Hindlimb muscle (tissue), 1 donor: ENCODE data around the gene EXOSC5. TPM values are rescaled to one million over a fixed set of nuclear protein-coding genes. Genes with fewer than 3 reads are reported as not detected.
"Not testable (repeated sequence)": the region's sequence is repeated elsewhere in the genome, so short reads cannot be mapped to it uniquely, and the experiment has no call there.

Experiments
- DNase-seq: peaks from one replicate; pipeline ENCODE4 v3.0.0-alpha.2; 2013
- polyA plus RNA-seq: library from polyadenylated mRNA; unstranded; fragments of 120-200 nt; gene quantifications from one replicate; pipeline ENCODE4 v1.2.1, GENCODE V29; 2013; ENCODE audit not compliant: insufficient read length

EXOSC5 gene
- polyA plus RNA-seq, 1 donor, result 17.6 TPM

DNA sequence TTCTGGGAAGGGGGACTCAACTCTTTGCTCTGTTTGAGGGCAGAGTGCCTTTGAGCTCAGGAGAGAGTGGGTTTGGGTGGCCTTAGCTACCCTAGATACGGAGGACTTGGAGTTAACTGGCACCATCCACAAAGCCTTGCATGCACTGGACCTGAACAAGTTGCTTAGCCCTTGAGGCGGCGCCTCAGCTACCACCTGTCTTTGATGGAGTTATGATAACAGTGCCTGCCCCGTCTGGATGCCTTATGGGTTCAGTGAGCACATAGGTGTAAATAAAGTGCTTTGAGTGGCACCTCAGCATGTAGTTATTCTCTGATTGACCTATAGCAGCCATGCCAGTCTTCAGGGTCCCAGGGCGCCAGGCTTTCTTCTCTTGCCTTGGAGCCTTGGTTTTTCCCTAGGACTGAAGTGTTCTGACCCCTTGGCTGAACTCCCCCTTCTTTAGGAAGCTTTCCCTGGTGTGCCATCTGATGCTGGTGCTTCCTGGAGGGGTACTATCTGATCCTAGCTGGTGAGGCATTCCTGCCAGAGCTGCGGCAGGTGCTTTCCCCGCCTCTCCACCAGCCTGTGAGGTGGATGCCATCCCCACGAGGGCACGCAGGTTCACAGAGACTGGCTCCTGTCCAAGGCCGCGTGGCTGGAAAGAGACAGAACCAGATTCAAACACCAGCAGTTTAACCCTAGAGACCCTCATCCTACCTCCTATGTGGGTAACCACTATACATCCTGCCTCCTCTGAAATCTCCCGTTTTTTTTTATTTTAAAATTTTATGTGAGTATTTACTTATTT, 6.2 kb upstream of the EXOSC5 start:
- no peak for DNase-seq

DNA sequence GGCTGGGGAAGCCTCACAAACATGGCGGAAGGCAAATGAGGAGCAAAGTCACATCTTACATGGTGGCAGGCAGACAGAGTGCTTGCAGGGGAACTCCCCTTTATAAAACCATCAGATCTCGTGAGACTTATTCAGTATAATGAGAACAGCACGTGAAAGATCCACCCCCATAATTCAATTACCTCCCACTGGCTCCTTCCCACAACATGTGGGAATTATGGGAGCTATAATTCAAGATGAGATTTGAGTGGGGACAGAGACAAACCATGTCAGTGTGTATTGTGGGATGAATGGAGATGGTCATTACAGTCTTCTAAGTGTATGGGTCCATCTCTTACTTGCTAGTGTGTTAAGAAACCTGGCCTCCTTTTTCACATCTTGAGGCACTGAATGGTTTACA, 4.9 kb upstream of the EXOSC5 start:
- DNase-seq, result no peak

- DNase-seq, result no peak
These were observed 4.3 kb upstream of the EXOSC5 start for GRCh38 chr19:41401483-41401882.

GRCh38 chr19:41399525-41399924, 2.4 kb upstream of the EXOSC5 start:
- DNase-seq, result no peak

GRCh38 chr19:41399091-41399490, 1.9 kb upstream of the EXOSC5 start:
- DNase-seq, result no peak

DNA sequence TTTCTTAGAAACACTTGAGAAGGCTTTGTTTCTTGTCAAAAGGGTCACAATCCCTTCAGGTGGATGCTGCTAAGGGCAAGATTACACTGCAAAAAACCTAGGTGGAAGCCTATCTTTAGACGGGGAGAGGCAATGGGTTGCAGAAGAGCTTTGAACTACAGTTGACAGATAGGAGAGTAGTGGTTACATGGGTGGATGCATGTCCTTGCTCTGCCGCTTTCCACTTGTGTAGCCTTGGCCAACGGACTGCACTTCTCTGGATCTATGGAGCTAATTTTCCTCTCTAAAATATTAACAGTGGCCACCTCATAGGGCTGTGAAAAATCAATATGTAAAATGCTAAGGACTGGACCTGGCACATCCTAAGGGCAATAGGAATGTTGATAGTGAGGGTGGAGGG, 1.4 kb upstream of the EXOSC5 start:
- no peak for DNase-seq

DNA sequence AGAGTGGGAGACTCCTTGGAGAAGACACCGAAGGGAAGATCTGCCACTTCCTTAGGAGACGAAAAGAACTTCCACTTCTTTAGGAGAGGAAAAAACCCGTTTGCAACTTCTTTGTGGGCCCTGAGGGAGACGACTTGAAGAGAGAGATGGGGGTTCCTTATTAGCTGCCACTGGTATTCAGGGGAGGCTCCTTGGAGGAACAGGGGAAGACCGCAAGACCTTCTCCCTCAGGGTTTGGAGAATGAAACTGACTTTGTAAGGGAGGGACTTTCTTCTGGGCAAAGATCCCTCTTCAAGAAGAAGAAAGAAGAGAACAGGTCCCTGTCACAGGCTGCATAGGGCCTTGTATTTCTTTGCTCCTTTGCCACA, 875 bp upstream of the EXOSC5 start:
- DNase-seq, result no peak

DNA sequence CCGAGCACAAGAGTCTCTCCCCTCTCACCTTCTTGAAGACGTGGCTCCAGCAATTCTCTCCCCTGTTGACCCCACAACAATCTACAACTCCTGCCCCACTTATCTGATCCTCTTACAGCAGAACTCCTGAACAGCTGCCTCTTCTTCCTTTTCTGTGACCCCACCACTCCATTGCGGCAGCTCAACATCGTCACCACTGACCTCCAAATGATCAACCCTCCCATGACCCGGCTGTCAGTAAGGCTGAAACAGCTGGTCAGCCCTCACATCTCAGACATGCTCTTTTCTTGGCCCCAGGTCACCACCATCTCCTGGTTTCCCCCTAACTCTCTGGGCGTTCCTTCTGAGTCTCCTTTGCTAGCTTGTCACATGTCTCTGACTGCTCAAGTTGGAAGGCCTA, 1.8 kb downstream of the EXOSC5 start:
- no peak for DNase-seq

DNA sequence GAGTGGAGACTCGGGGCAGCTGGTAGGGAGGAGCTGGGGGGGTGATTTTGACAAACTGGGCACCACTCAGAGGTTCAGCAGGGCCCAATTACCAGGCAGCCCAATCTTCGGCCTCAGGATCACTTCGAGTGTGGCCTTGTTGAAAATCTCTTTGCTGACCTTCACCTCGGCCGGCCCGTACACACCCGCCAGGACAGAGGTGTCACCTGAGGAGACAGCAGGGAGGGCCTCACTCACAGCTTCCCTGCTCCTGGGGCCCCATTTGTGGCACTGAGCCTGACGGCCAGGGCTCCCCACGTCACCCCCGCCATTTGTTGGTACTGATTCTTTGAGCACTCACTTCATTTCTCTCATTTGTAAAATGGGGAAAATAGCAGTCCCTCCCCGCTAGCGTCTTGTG, 4.4 kb downstream of the EXOSC5 start:
- no peak for DNase-seq

DNA sequence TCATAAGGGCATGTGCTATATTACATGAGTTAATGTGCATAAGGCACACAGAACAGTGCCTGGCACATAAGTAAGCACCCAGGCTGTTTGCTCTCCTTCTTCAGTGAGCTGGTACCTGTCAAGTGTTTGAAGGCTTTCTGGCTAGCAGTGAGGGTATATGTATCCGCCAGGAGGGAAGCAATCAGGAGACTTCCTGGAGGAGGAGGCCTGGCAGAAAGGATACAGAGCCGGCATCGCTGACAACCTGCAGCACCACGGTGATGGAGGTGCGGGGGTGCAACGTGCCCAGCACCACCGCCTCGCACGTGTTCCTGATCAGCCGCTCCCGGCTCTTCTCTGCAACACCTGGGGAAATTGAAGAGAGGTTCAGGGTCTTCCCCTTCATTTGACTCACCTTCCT, 5.5 kb downstream of the EXOSC5 start:
- no peak for DNase-seq

DNA sequence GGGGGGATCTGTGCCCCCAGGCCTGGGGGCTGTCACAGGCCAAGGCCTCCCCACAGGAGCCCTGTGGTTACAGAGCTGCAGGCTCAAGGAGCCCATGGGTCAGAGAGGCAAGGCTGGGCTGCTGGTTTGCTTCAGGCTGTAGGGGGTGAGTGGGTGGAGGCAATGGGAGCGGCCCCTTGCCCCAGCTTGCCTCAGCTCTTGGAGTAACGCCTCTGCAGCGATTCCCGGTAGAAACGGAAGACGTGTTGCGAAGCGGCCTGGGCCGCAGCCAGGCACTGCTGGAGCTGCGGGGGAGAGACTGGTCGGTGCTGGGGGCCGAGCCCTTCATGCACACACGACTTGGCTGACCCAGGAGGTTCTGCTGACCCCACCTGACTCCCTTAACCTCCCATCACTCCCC, 10.7 kb downstream of the EXOSC5 start:
- DNase-seq, result no peak

GRCh38 chr19:41384351-41384750, 12.8 kb downstream of the EXOSC5 start:
- no peak for DNase-seq

DNA sequence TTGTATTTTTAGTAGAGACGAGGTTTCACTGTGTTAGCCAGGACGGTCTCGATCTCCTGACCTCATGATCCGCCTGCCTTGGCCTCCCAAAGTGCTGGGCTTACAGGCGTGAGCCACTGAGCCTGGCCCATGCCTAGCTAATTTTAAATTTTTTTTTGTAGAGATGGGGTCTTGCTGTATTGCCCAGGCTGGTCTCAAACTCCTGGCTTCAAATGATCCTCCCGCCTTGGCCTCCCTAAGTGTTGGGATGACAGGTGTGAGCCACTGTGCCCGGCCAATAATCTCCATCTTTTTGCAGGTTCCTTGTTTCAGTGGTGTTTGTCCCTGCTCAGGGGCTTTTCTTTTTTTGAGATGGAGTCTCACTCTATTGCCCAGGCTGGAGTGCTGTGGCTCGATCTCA, 15.6 kb downstream of the EXOSC5 start:
- DNase-seq, result not testable (repeated sequence)

- no peak for DNase-seq
These were observed 19.0 kb downstream of the EXOSC5 start for GRCh38 chr19:41377977-41378709.

DNA sequence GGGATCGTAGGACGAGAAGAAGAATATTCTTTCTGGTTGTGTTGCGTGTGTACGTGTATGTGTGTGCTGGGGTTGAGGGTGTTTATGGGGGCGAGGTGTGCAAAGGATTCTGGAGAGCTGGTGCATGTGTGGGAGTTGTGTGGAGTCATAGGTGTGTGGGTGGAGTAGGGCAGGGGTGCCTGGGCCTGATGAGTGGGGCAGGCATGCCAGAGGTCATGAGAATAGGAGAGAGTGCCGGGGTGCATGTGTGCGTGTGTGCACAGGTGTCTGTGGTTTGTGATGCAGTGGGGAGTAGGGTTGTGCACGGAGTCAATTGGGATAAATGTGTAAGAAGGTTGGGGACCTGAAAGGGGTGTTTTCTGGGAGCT, 20.2 kb downstream of the EXOSC5 start:
- no peak for DNase-seq

DNA sequence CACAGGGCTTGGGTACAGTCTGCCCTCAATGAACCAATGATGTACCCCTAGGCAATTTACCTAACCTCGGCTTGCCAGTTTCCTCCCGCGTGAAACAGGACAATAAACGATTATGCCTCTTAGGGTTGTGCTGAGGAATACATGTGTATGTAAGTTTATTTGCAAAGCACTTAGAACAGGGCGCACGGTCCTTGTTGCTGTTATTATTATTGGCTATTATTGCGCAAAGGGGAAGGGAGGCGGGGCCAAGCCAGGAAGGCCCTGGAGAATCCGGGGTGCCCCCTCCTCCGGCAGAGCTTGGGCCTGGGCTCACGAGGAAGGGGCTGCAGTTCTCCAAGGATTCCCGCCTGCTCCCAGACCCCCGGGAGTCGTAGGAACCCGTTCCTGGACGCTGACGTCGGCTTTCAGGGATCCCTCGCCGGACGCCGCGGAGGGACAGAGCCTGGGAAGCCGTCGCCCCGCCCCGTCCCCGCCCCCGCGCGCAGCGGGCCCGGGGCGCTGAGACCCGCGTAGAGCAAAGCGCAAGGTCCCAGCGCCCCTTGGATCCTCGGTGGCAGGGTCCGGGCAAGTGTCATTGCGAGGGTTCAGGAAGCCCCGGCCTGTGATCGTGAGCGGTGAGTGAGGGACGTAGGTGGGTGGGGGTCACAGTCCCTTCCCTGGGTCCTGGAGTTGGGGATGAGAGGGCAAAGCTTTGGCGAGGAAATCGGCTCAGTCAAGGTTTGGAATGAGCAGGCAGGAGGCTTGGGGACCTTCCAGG, 20.7 kb downstream of the EXOSC5 start, which contains the start of gene TMEM91:
TSS of gene TMEM91 (plus strand) at position 293 of the 757 bp plus-strand sequence. CDS start 1,777 bp downstream, outside the sequence.
- no peak for DNase-seq

GRCh38 chr19:41373993-41374392, 23.2 kb downstream of the EXOSC5 start:
- DNase-seq, result peak; percentile 72

DNA sequence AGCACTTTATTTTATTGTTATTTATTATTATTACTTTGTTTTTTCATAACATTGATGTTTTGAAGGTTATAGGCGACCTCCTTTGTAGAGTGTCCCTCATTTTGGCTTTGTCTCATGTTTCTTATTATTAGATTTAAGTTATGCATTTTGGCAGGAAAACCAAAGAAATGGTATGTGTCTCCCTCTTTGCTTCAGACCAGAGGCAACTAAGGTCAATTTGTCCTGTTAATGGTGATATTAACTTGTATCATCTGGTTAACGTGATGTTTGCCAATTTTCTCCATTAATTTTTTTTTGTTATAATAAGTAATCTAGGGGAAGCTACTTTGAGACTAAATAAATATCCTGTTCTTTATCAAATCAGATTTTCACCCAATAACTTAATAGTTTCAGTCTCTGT, 24.7 kb downstream of the EXOSC5 start:
- no peak for DNase-seq

DNA sequence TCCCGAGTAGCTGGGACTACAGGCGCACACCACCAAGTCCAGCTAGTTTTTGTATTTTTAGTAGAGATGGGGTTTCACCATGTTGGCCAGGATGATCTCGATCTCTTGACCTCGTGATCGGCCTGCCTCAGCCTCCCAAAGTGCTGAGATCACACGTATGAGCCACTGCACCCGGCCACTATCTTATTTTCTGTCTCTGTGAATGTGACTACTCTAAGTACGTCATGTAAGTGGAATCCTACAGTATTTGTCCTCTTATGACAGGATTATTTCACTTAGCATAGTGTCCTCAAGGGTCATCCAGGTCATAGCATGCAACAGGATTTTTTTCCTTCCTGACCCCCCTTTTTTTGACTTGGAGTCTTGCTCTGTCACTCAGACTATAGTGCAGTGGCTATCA, 25.6 kb downstream of the EXOSC5 start:
- no peak for DNase-seq

DNA sequence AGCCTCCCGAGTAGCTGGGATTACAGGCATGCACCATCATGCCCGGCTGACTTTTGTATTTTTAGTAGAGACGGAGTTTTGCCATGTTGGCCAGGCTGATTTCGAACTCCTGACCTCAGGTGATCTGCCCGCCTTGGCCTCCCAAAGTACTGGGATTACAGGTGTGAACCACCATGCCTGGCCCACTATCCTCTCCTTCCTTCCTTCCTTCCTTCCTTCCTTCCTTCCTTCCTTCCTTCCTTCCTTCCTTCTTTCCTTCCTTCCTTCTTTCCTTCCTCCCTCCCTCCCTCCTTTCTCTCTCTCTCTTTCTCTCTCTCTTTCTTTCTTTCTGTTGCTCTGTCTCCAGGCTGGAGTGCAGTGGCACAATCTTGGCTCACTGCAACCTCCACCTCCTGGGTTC, 26.0 kb downstream of the EXOSC5 start:
- DNase-seq, result not testable (repeated sequence)

DNA sequence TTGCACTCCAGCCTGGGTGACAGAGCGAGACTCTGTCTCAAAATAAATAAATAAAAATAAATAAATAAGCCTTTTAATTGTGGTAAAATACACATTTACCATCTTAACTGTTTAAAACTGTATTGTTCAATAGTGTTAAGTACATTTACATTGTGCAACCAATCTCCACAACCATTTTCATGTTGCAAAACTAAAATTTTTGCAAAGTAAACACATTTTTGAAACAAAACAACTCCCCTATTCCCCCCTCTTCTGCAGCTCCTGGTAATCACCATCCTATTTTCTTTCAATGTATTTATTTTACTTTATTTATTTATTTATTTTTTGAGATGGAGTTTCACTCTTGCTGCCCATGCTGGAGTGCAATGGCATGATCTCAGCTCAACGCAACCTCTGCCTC, 27.4 kb downstream of the EXOSC5 start:
- no peak for DNase-seq

GRCh38 chr19:41367848-41368301, 29.3 kb downstream of the EXOSC5 start:
- DNase-seq, result no peak

- no peak for DNase-seq
These were observed 31.1 kb downstream of the EXOSC5 start for GRCh38 chr19:41366089-41366488.
